ENCODE results near the gene TMEM82. TPM values are rescaled to one million over a fixed set of nuclear protein-coding genes. Genes with fewer than 3 reads are reported as not detected.

TMEM82 gene
- total RNA-seq, 2 donors from 2014 or later = 0.46 to 3.2 TPM

DNA sequence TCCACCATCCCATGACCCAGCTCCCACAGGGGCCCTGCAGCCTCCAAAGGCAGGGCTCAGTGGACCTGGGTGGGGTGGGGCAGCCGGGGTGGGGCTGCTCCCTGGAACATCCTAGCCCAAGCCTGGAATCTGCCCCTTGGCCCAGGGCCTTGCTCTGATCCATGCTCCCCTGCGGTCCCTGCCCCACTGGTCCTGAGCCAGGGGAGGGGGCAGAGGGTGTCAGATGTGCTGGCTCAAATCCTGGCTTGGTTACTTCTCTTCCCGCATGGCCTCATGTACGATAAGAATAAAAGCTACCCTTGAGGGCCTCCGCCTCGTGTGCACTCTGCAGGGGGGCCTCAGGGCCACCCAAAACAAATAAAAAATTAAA lies 5.4 kb upstream of the TMEM82 start:
- H3K27ac ChIP-seq (ENCODE audit: low read depth, low read length) = no peak overlapping the region
- WGBS, 2 experiments (ENCODE audit: insufficient coverage in 1 of 2, insufficient read length in 1 of 2) = 80 to 85% methylated on average over 6 of the region's 6 CpGs
- no peak overlapping the region for H3K27ac Mint-ChIP-seq
- no peaks in the 10 kb centered on the region for H3K27me3 ChIP-seq (ENCODE audit: control insufficient read depth, insufficient read depth, low read length, poor library complexity, severe bottlenecking)
- H3K9me3 Mint-ChIP-seq = no peaks in the 10 kb centered on the region
- no peaks in the 10 kb centered on the region for H3K9me3 ChIP-seq (ENCODE audit: control insufficient read depth, low read length)
- TF ChIP-seq, protein P1, sequence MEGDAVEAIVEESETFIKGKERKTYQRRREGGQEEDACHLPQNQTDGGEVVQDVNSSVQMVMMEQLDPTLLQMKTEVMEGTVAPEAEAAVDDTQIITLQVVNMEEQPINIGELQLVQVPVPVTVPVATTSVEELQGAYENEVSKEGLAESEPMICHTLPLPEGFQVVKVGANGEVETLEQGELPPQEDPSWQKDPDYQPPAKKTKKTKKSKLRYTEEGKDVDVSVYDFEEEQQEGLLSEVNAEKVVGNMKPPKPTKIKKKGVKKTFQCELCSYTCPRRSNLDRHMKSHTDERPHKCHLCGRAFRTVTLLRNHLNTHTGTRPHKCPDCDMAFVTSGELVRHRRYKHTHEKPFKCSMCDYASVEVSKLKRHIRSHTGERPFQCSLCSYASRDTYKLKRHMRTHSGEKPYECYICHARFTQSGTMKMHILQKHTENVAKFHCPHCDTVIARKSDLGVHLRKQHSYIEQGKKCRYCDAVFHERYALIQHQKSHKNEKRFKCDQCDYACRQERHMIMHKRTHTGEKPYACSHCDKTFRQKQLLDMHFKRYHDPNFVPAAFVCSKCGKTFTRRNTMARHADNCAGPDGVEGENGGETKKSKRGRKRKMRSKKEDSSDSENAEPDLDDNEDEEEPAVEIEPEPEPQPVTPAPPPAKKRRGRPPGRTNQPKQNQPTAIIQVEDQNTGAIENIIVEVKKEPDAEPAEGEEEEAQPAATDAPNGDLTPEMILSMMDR (conservative IDR thresholded peaks at IDR 0.05) = no peak
- no peaks in the 10 kb centered on the region for H3K36me3 ChIP-seq (ENCODE audit: control insufficient read depth, insufficient read depth, low read length)
- no peak overlapping the region for H3K4me3 Mint-ChIP-seq
- DNase-seq = no peak
- peaks cover 9% of the 10 kb centered on the region for H3K4me1 Mint-ChIP-seq
- peaks cover 5% of the 10 kb centered on the region for H3K36me3 Mint-ChIP-seq (ENCODE audit: low read depth)
- no peaks in the 10 kb centered on the region for H3K4me1 ChIP-seq (ENCODE audit: control insufficient read depth, insufficient read depth, low read length)
- H3K4me3 ChIP-seq (ENCODE audit: low read length) = no peak overlapping the region
- H3K9ac ChIP-seq (ENCODE audit: extremely low read depth, low read length, poor library complexity, severe bottlenecking) = no peak overlapping the region
- H3K27me3 Mint-ChIP-seq (ENCODE audit: insufficient read depth) = no peaks in the 10 kb centered on the region

DNA sequence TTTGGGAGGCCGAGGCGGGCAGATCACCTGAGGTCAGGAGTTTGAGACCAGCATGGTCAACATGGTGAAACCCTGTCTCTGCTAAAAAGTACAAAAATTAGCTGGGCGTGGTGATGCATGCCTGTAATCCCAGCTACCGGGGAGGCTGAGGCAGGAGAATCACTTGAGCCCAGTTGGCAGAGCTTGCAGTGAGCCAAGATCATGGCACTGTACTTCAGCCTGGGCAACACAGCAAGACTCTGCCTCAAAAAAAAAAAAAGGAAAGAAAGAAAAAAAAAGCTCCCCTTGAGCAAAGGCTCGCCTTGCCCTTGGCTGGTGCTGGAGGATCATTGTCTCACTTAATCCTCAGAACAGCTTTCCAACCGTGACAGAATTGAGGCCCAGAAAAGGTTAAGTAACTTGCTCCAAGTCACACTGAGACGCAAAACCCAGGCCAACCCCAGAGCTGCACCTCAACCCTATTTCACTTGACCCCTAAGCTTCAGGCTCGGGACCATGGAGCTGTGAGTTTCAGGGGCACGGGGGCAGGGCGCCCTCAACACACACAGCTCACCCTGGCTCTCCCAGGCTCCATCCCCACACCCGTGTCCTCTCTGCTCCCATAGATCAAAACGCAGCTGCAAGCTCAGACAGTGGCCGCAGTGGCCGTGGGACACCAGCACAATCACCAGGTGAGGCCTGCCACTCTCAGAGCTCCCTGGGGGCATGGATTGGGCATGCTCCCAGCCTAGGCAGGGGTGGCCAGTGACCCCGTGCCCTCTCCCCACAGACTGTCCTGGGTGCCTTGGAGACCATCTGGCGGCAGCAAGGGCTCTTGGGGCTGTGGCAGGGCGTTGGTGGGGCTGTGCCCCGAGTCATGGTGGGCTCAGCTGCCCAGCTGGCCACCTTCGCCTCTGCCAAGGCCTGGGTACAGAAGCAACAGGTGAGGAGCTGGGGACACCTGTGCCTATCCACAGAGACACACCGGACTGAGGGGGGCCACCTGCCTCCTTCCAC lies 4.7 kb upstream of the TMEM82 start:
- Histone ChIP-seq H3K9ac (ENCODE audit: extremely low read depth, low read length, poor library complexity, severe bottlenecking) (no peak overlapping the region), H3K4me3 (ENCODE audit: low read length) (no peak overlapping the region), H3K9me3 (ENCODE audit: control insufficient read depth, low read length) (no peaks in the 10 kb centered on the region), H3K27me3 (ENCODE audit: control insufficient read depth, insufficient read depth, low read length, poor library complexity, severe bottlenecking) (no peaks in the 10 kb centered on the region), H3K36me3 (ENCODE audit: control insufficient read depth, insufficient read depth, low read length) (no peaks in the 10 kb centered on the region), H3K4me1 (ENCODE audit: control insufficient read depth, insufficient read depth, low read length) (no peaks in the 10 kb centered on the region), H3K27ac (ENCODE audit: low read depth, low read length) (peak overlapping the region; percentile 1)
- Mint-ChIP-seq H3K27ac (peak overlapping the region; percentile 82), H3K27me3 (ENCODE audit: insufficient read depth) (no peaks in the 10 kb centered on the region), H3K36me3 (ENCODE audit: low read depth) (peaks cover 3% of the 10 kb centered on the region), H3K4me3 (no peak overlapping the region), H3K4me1 (peaks cover 9% of the 10 kb centered on the region), H3K9me3 (no peaks in the 10 kb centered on the region)
- 86 to 91% methylated on average over 16 to 20 of the region's 20 CpGs for WGBS, 2 experiments (ENCODE audit: insufficient coverage in 1 of 2, insufficient read length in 1 of 2)
- TF ChIP-seq, protein P1 (conservative IDR thresholded peaks at IDR 0.05) = no peak
- no peak for DNase-seq

DNA sequence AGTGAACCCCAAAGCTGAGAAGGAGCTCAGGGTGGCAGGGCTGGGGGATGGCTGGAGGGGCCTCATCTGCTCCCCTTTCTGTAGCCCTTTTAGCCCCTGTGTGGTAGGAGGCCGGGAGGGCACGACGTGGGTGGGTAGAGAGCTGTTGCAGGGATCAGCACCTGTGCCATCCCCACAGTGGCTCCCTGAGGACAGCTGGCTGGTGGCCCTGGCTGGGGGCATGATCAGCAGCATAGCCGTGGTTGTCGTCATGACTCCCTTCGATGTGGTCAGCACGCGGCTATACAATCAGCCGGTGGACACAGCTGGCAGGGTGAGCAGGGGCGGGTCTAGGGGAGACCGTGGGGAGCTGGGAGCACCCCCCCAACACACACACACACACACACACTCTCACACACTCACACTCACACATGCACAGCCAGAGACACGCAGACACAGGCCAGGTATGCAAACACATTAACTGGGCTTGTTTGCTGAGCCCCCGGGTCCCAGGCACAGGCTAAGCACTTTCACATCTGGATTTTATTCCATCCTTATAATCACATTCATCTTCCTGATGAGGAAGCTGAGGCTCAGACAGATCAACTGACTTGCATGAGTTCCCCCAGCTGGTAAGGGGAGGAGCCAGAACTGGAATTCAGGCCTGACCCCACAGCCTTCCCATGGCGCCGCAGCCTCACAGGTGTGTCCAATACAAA lies 3.7 kb upstream of the TMEM82 start:
- Mint-ChIP-seq H3K9me3 (no peaks in the 10 kb centered on the region), H3K27ac (no peak overlapping the region), H3K36me3 (ENCODE audit: low read depth) (no peaks in the 10 kb centered on the region), H3K4me1 (peaks cover 9% of the 10 kb centered on the region), H3K4me3 (no peak overlapping the region), H3K27me3 (ENCODE audit: insufficient read depth) (no peaks in the 10 kb centered on the region)
- WGBS, 2 experiments (ENCODE audit: insufficient coverage in 1 of 2, insufficient read length in 1 of 2) = 95 to 96% methylated on average over 5 to 15 of the region's 15 CpGs
- H3K9me3 ChIP-seq (ENCODE audit: control insufficient read depth, low read length) = no peaks in the 10 kb centered on the region
- no peaks in the 10 kb centered on the region for H3K27me3 ChIP-seq (ENCODE audit: control insufficient read depth, insufficient read depth, low read length, poor library complexity, severe bottlenecking)
- H3K36me3 ChIP-seq (ENCODE audit: control insufficient read depth, insufficient read depth, low read length) = no peaks in the 10 kb centered on the region
- no peak overlapping the region for H3K4me3 ChIP-seq (ENCODE audit: low read length)
- H3K9ac ChIP-seq (ENCODE audit: extremely low read depth, low read length, poor library complexity, severe bottlenecking) = no peak overlapping the region
- no peak for DNase-seq
- TF ChIP-seq, protein P1 (conservative IDR thresholded peaks at IDR 0.05) = no peak
- H3K4me1 ChIP-seq (ENCODE audit: control insufficient read depth, insufficient read depth, low read length) = no peaks in the 10 kb centered on the region
- no peak overlapping the region for H3K27ac ChIP-seq (ENCODE audit: low read depth, low read length)

Measured in endodermal cell (in vitro differentiated cells).